Activated effector memory CD4-positive, alpha-beta T cell treated with anti-CD3 and anti-CD28 coated beads, Interleukin-2, amount 50 U/mL, for 16 hours (primary cell): Measurements from ENCODE around the gene CHST15.

ENCODE experiments used
- DNase-seq: peaks from one replicate; pipeline ENCODE4 v3.0.0-alpha.2; 2020

CHST15 gene

GRCh38 chr10:124027031-124027611 is 66.3 kb downstream of the CHST15 start:
- DNase-seq, result no peak

- no peak for DNase-seq
These were observed 66.8 kb downstream of the CHST15 start for GRCh38 chr10:124026589-124026939.

- DNase-seq, result no peak
These were observed 67.5 kb downstream of the CHST15 start for GRCh38 chr10:124025660-124026588.

GRCh38 chr10:124025152-124025551 is 68.2 kb downstream of the CHST15 start:
- no peak for DNase-seq

GRCh38 chr10:124022066-124022465 is 71.3 kb downstream of the CHST15 start:
- no peak for DNase-seq

GRCh38 chr10:124020981-124021815 is 72.2 kb downstream of the CHST15 start:
- DNase-seq, result no peak

GRCh38 chr10:124019886-124020797 is 73.3 kb downstream of the CHST15 start:
- no peak for DNase-seq

GRCh38 chr10:124018886-124019525 is 74.4 kb downstream of the CHST15 start:
- DNase-seq, result no peak

GRCh38 chr10:124017729-124018128 is 75.7 kb downstream of the CHST15 start:
- no peak for DNase-seq

- DNase-seq, result no peak
These were observed 76.5 kb downstream of the CHST15 start for GRCh38 chr10:124016804-124017375.

- DNase-seq, result no peak
These were observed 77.4 kb downstream of the CHST15 start for GRCh38 chr10:124015991-124016390.

- DNase-seq, result no peak
These were observed 78.8 kb downstream of the CHST15 start for GRCh38 chr10:124014416-124015154.

GRCh38 chr10:124013916-124014315 is 79.5 kb downstream of the CHST15 start:
- DNase-seq, result no peak

GRCh38 chr10:124012991-124013390 is 80.4 kb downstream of the CHST15 start:
- no peak for DNase-seq

GRCh38 chr10:124012583-124012982 is 80.8 kb downstream of the CHST15 start:
- DNase-seq, result no peak

- no peak for DNase-seq
These were observed 81.3 kb downstream of the CHST15 start for GRCh38 chr10:124012066-124012465.

GRCh38 chr10:124011464-124011863 is 81.9 kb downstream of the CHST15 start:
- no peak for DNase-seq

GRCh38 chr10:124010563-124011131 is 82.8 kb downstream of the CHST15 start:
- DNase-seq, result no peak

GRCh38 chr10:124010024-124010423 is 83.4 kb downstream of the CHST15 start:
- DNase-seq, result no peak

GRCh38 chr10:124009231-124010015 is 84.0 kb downstream of the CHST15 start:
- no peak for DNase-seq
